Stimulated activated CD8-positive, alpha-beta memory T cell treated with anti-CD3 and anti-CD28 coated beads, Interleukin-12 subunit alpha, Interleukin-12 subunit beta, amount 100 ng/mL, for 1 hour (primary cell): Measurements from ENCODE around the gene ZNF8.
"Not testable (repeated sequence)": the region's sequence is repeated elsewhere in the genome, so short reads cannot be mapped to it uniquely, and the experiment has no call there.

Source experiments
- DNase-seq: peaks from one replicate; pipeline ENCODE4 v3.0.0-alpha.2; 2020; ENCODE audit warnings: low read depth

ZNF8 gene

GRCh38 chr19:58336216-58336615 lies 57.5 kb downstream of the ZNF8 start:
- DNase-seq, result no peak

- no peak for DNase-seq
These were observed 58.1 kb downstream of the ZNF8 start for GRCh38 chr19:58336820-58337219.

- no peak for DNase-seq
These were observed 59.6 kb downstream of the ZNF8 start for GRCh38 chr19:58338336-58338735.

GRCh38 chr19:58338825-58339558 lies 60.2 kb downstream of the ZNF8 start:
- DNase-seq, result no peak

GRCh38 chr19:58345558-58345957 lies 66.8 kb downstream of the ZNF8 start:
- no peak for DNase-seq

- DNase-seq, result peak; percentile 51
These were observed 68.5 kb downstream of the ZNF8 start for GRCh38 chr19:58346961-58347929.

GRCh38 chr19:58348080-58348479 lies 69.3 kb downstream of the ZNF8 start:
- not testable (repeated sequence) for DNase-seq

GRCh38 chr19:58349590-58349989 lies 70.8 kb downstream of the ZNF8 start:
- DNase-seq, result no peak

GRCh38 chr19:58350001-58350861 lies 71.5 kb downstream of the ZNF8 start:
- no peak for DNase-seq

GRCh38 chr19:58350871-58351557 lies 72.3 kb downstream of the ZNF8 start:
- no peak for DNase-seq

GRCh38 chr19:58351558-58351878 lies 72.8 kb downstream of the ZNF8 start:
- no peak for DNase-seq

GRCh38 chr19:58351990-58352755 lies 73.4 kb downstream of the ZNF8 start:
- no peak for DNase-seq
